ENCODE measurements around the gene DGKE.

Gene DGKE

GRCh38 chr17:56793957-56794356 lies 40.0 kb upstream of the DGKE start:
- H3K4me2 ChIP-seq (ENCODE audit: low read depth, low read length, poor library complexity, severe bottlenecking) = no peak overlapping the region
- H3K9me3 ChIP-seq (ENCODE audit: insufficient read depth, low read depth, low read length) = no peaks in the 10 kb centered on the region
- no peaks in the 10 kb centered on the region for H3F3A ChIP-seq (ENCODE audit: low read depth)
- H3K4me3 ChIP-seq (ENCODE audit: low read length, poor library complexity, severe bottlenecking) = no peak overlapping the region
- no peak for TF ChIP-seq EZH2phosphoT487 (IDR thresholded peaks at IDR 0.05; ENCODE audit: borderline replicate concordance)
- no peak for TF ChIP-seq CTCF (conservative IDR thresholded peaks at IDR 0.05; ENCODE audit: low read length)
- H3K9me2 ChIP-seq (replicated peaks; ENCODE audit: low read depth, low read length) = no peaks in the 10 kb centered on the region
- H3K36me3 ChIP-seq (ENCODE audit: insufficient read depth, low read length) = no peaks in the 10 kb centered on the region
- peaks cover 22% of the 10 kb centered on the region for H3K4me1 ChIP-seq (ENCODE audit: insufficient read depth, low read length, poor library complexity, severe bottlenecking)
- H3K27me3 ChIP-seq (ENCODE audit: insufficient read depth, low read length, poor library complexity, severe bottlenecking) = no peaks in the 10 kb centered on the region
- no peaks in the 10 kb centered on the region for H4K20me1 ChIP-seq (ENCODE audit: insufficient read depth, low read length, poor library complexity, severe bottlenecking)
- H3K9ac ChIP-seq (ENCODE audit: low read depth, low read length, poor library complexity, severe bottlenecking) = no peak overlapping the region
- no peaks in the 10 kb centered on the region for H3K79me2 ChIP-seq (ENCODE audit: insufficient read depth, low read length)
- H2AFZ ChIP-seq (ENCODE audit: low read length) = no peak overlapping the region

- Histone ChIP-seq H3K36me3 (ENCODE audit: insufficient read depth, low read length) (no peaks in the 10 kb centered on the region), H3K9me2 (replicated peaks; ENCODE audit: low read depth, low read length) (no peaks in the 10 kb centered on the region), H3K4me3 (ENCODE audit: low read length, poor library complexity, severe bottlenecking) (no peak overlapping the region), H3K4me1 (ENCODE audit: insufficient read depth, low read length, poor library complexity, severe bottlenecking) (peaks cover 29% of the 10 kb centered on the region), H2AFZ (ENCODE audit: low read length) (no peak overlapping the region), H3K9me3 (ENCODE audit: insufficient read depth, low read depth, low read length) (no peaks in the 10 kb centered on the region), H4K20me1 (ENCODE audit: insufficient read depth, low read length, poor library complexity, severe bottlenecking) (no peaks in the 10 kb centered on the region), H3K79me2 (ENCODE audit: insufficient read depth, low read length) (no peaks in the 10 kb centered on the region), H3K9ac (ENCODE audit: low read depth, low read length, poor library complexity, severe bottlenecking) (no peak overlapping the region), H3F3A (ENCODE audit: low read depth) (no peaks in the 10 kb centered on the region), H3K27me3 (ENCODE audit: insufficient read depth, low read length, poor library complexity, severe bottlenecking) (no peaks in the 10 kb centered on the region), H3K4me2 (ENCODE audit: low read depth, low read length, poor library complexity, severe bottlenecking) (no peak overlapping the region)
- no peak for TF ChIP-seq CTCF (conservative IDR thresholded peaks at IDR 0.05; ENCODE audit: low read length)
- no peak for TF ChIP-seq EZH2phosphoT487 (IDR thresholded peaks at IDR 0.05; ENCODE audit: borderline replicate concordance)
These were observed 38.6 kb upstream of the DGKE start for GRCh38 chr17:56795221-56795865.

- Histone ChIP-seq H3K9ac (ENCODE audit: low read depth, low read length, poor library complexity, severe bottlenecking) (no peak overlapping the region), H3K4me1 (ENCODE audit: insufficient read depth, low read length, poor library complexity, severe bottlenecking) (peaks cover 29% of the 10 kb centered on the region), H3K9me2 (replicated peaks; ENCODE audit: low read depth, low read length) (no peaks in the 10 kb centered on the region), H3K79me2 (ENCODE audit: insufficient read depth, low read length) (no peaks in the 10 kb centered on the region), H3K27me3 (ENCODE audit: insufficient read depth, low read length, poor library complexity, severe bottlenecking) (no peaks in the 10 kb centered on the region), H4K20me1 (ENCODE audit: insufficient read depth, low read length, poor library complexity, severe bottlenecking) (no peaks in the 10 kb centered on the region), H3F3A (ENCODE audit: low read depth) (no peaks in the 10 kb centered on the region), H3K4me3 (ENCODE audit: low read length, poor library complexity, severe bottlenecking) (no peak overlapping the region), H3K9me3 (ENCODE audit: insufficient read depth, low read depth, low read length) (no peaks in the 10 kb centered on the region), H2AFZ (ENCODE audit: low read length) (no peak overlapping the region), H3K4me2 (ENCODE audit: low read depth, low read length, poor library complexity, severe bottlenecking) (no peak overlapping the region), H3K36me3 (ENCODE audit: insufficient read depth, low read length) (no peaks in the 10 kb centered on the region)
- no peak for TF ChIP-seq EZH2phosphoT487 (IDR thresholded peaks at IDR 0.05; ENCODE audit: borderline replicate concordance)
- TF ChIP-seq CTCF (conservative IDR thresholded peaks at IDR 0.05; ENCODE audit: low read length) = no peak
These were observed 37.4 kb upstream of the DGKE start for GRCh38 chr17:56796536-56796935.

Data from Loucy (cell line).